ENCODE data around the gene MRO. TPM values are rescaled to one million over a fixed set of nuclear protein-coding genes. Genes with fewer than 3 reads are reported as not detected.
"Not testable (repeated sequence)": the region's sequence is repeated elsewhere in the genome, so short reads cannot be mapped to it uniquely, and the experiment has no call there.

The MRO gene
- total RNA-seq, 1 donor from 2014 or later, result not detected

- no peak for DNase-seq (ENCODE audit: low read depth)
- TF ChIP-seq, protein P1, sequence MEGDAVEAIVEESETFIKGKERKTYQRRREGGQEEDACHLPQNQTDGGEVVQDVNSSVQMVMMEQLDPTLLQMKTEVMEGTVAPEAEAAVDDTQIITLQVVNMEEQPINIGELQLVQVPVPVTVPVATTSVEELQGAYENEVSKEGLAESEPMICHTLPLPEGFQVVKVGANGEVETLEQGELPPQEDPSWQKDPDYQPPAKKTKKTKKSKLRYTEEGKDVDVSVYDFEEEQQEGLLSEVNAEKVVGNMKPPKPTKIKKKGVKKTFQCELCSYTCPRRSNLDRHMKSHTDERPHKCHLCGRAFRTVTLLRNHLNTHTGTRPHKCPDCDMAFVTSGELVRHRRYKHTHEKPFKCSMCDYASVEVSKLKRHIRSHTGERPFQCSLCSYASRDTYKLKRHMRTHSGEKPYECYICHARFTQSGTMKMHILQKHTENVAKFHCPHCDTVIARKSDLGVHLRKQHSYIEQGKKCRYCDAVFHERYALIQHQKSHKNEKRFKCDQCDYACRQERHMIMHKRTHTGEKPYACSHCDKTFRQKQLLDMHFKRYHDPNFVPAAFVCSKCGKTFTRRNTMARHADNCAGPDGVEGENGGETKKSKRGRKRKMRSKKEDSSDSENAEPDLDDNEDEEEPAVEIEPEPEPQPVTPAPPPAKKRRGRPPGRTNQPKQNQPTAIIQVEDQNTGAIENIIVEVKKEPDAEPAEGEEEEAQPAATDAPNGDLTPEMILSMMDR (conservative IDR thresholded peaks at IDR 0.05; ENCODE audit: low read depth, low read length), result no peak
- H3K4me3 ChIP-seq (ENCODE audit: low read depth, low read length), result no peak overlapping the region
These were observed 40.2 kb upstream of the MRO start for GRCh38 chr18:50859793-50860555.

DNA sequence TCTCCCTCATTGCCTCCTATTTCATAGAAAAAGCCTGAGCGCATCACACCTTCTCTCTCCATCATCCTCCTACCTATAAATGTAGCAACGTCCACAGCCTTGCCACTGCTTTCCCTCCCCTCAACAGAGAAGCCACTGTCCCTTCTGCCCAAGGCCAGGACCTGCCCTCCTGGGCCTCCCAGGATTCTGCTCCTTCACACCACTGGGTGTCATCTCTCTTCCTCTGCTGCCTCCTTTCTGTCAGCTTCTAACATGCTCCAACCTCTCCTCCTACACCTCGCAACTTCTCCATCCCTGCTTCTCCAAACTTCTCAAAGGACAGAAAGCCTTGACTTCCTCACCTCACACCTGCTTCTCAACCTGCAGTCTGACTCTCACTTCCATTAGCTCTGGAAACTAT is 37.9 kb upstream of the MRO start:
- DNase-seq (ENCODE audit: low read depth), result no peak
- H3K4me3 ChIP-seq (ENCODE audit: low read depth, low read length), result no peak overlapping the region
- TF ChIP-seq, protein P1 (conservative IDR thresholded peaks at IDR 0.05; ENCODE audit: low read depth, low read length), result peak; percentile 26

DNA sequence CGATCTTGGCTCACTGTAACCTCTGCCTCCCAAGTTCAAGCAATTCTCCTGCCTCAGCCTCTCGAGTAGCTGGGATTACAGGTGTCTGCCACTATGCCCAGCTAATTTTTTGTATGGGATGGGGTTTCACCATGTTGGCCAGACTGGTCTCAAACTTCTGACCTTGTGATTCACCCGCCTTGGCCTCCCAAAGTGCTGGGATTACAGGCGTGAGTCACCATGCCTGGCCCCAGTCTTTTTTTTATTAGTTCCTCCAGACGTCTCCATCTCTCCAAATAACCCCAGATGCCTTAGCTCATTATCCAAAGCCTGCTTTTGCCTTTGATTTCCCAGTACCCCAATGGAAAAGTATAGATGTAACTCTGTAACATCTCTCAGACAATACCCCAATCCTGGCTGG is 37.4 kb upstream of the MRO start:
- not testable (repeated sequence) for DNase-seq (ENCODE audit: low read depth)

DNA sequence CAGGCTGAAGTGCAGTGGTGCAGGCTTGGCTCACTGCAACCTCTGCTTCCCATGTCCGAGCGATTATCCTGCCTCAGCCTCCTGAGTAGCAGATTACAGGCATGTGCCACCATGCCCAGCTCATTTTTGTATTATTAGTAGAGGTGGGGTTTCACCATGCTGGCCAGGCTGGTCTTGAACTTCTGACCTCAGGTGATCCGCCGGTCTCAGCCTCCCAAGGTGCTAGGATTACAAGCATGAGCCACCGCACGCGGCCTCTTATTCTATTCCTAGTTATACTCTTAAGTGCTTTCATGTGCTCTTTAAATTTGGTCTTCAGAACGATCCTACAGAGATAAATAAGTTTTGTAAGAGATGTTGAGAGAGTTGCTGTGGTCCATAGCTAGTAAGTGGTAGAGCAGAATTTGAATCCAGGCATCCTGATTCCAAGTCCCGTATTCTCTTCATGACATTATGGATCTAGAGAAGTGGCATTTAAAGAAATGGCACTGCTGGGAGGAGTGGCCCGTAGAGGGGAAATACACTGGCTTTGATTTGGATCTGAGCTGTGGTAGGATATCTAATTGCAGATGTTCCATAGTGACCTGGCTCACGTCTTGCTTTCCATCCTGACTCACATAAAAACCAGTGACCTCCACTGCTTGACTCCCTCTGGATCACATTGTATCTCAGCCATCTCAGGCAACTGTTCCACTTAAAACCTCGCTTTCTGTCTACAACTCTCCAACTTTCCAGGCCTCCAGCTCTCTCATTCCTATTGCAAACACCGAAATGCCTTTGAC is 36.4 kb upstream of the MRO start:
- no peak for DNase-seq (ENCODE audit: low read depth)
- H3K4me3 ChIP-seq (ENCODE audit: low read depth, low read length), result no peak overlapping the region
- TF ChIP-seq, protein P1 (conservative IDR thresholded peaks at IDR 0.05; ENCODE audit: low read depth, low read length), result no peak

More for the DNA sequence above, 37.4 kb upstream of the MRO start:
- not testable (repeated sequence) for H3K4me3 ChIP-seq (ENCODE audit: low read depth, low read length)

DNA sequence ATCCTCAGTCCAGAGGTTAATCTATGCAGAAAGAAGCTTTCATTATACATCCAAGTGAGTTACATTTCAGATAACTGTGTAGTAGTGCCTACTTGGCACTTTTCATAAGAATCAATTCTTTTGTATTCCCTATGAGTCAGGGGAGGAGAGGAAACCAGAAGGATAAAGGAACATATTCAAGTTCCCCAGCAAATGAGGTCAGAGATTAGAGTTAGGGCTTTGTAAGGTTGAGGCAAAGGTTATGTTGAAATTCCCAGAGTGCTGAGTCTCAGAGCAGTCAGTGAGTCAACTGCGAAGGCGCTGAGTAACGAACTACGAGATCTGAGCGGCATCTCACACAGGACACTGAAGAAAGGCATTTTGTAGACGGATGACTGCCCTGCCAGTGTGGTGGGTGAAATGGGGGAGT is 34.1 kb upstream of the MRO start:
- DNase-seq (ENCODE audit: low read depth), result peak; percentile 89
- no peak overlapping the region for H3K4me3 ChIP-seq (ENCODE audit: low read depth, low read length)
- TF ChIP-seq, protein P1 (conservative IDR thresholded peaks at IDR 0.05; ENCODE audit: low read depth, low read length), result no peak

- TF ChIP-seq, protein P1 (conservative IDR thresholded peaks at IDR 0.05; ENCODE audit: low read depth, low read length), result no peak
- no peak overlapping the region for H3K4me3 ChIP-seq (ENCODE audit: low read depth, low read length)
These were observed 30.7 kb upstream of the MRO start for GRCh38 chr18:50850307-50851065.

GRCh38 chr18:50849419-50849821 is 29.6 kb upstream of the MRO start:
- H3K4me3 ChIP-seq (ENCODE audit: low read depth, low read length), result no peak overlapping the region
- TF ChIP-seq, protein P1 (conservative IDR thresholded peaks at IDR 0.05; ENCODE audit: low read depth, low read length), result no peak
- DNase-seq (ENCODE audit: low read depth), result no peak

More at GRCh38 chr18:50850307-50851065, 30.7 kb upstream of the MRO start:
- DNase-seq (ENCODE audit: low read depth), result no peak

Measured in epithelial cell of proximal tubule (primary cell).